Fibroblast of lung (primary cell): ENCODE results near the gene TENM3. TPM values are rescaled to one million over a fixed set of nuclear protein-coding genes. Genes with fewer than 3 reads are reported as not detected.

ENCODE experiments used
- DNase-seq, 2 donors: peaks; one replicate each; pipeline versions ENCODE4 v3.0.0 to v3.0.0-alpha.2; 2010; ENCODE audit warnings: low read depth in 2 of 2
- H2AFZ ChIP-seq: 2 replicates; pipeline ENCODE4 v1.5.1; 2012; ENCODE audit warnings: low read length, control low read depth, inconsistent platforms
- H3K27ac ChIP-seq: 2 replicates; pipeline ENCODE4 v1.5.1; 2011; ENCODE audit warnings: low read length, control low read depth; ENCODE audit not compliant: insufficient read depth
- H3K27me3 ChIP-seq: 2 replicates; pipeline ENCODE4 v1.5.1; 2011; ENCODE audit warnings: mild to moderate bottlenecking, low read length; ENCODE audit not compliant: control insufficient read depth, insufficient read depth
- H3K36me3 ChIP-seq: 2 replicates; pipeline ENCODE4 v1.5.1; 2011; ENCODE audit warnings: low read length; ENCODE audit not compliant: control insufficient read depth, insufficient read depth
- H3K4me1 ChIP-seq: 2 replicates; pipeline ENCODE4 v1.5.1; 2011; ENCODE audit warnings: low read length; ENCODE audit not compliant: control insufficient read depth, insufficient read depth; ENCODE audit errors: extremely low read depth
- H3K4me2 ChIP-seq: 2 replicates; pipeline ENCODE4 v1.5.1; 2011; ENCODE audit warnings: low read length, control low read depth; ENCODE audit not compliant: insufficient read depth; ENCODE audit errors: extremely low read depth
- H3K4me3 ChIP-seq, 4 experiments: fragments of 200-600 bp in 1 of 4; sonication (generic) in 1 of 4; replicated peaks in 1 of 4; 2 replicates each; pipeline ENCODE4 v1.5.1; 2011 to 2016; ENCODE audit warnings: low read length in 4 of 4, low read depth in 3 of 4, mild to moderate bottlenecking in 3 of 4, control low read depth in 2 of 4, inconsistent platforms in 1 of 4, mixed read lengths in 1 of 4; ENCODE audit not compliant: insufficient read depth in 1 of 4; ENCODE audit errors: control extremely low read depth in 1 of 4
- H3K79me2 ChIP-seq: 2 replicates; pipeline ENCODE4 v1.5.1; 2012; ENCODE audit warnings: mild to moderate bottlenecking, low read length, inconsistent platforms; ENCODE audit not compliant: control insufficient read depth, insufficient read depth
- H3K9ac ChIP-seq: 2 replicates; pipeline ENCODE4 v1.5.1; 2011; ENCODE audit warnings: mild to moderate bottlenecking, low read length, control low read depth; ENCODE audit not compliant: insufficient read depth
- H3K9me3 ChIP-seq: 2 replicates; pipeline ENCODE4 v1.5.1; 2012; ENCODE audit warnings: low read depth, low read length; ENCODE audit not compliant: control insufficient read depth, insufficient read depth
- H4K20me1 ChIP-seq: 2 replicates; pipeline ENCODE4 v1.5.1; 2011; ENCODE audit warnings: low read length; ENCODE audit not compliant: control insufficient read depth, insufficient read depth; ENCODE audit errors: extremely low read depth
- CTCF ChIP-seq, 2 donors: IDR thresholded peaks in 1 of 2; conservative IDR thresholded peaks in 1 of 2; 1 replicate in 1 of 2; 2 replicates in 1 of 2; pipeline ENCODE4 v1.5.1; 2011 to 2012; ENCODE audit warnings: low read length in 2 of 2, control low read depth in 1 of 2, inconsistent platforms in 1 of 2, low read depth in 1 of 2, mild to moderate bottlenecking in 1 of 2
- EZH2 ChIP-seq: IDR thresholded peaks from 2 replicates; pipeline ENCODE4 v1.5.1; 2012; ENCODE audit warnings: low read length, control low read depth, mild to moderate bottlenecking; ENCODE audit errors: missing control alignments
- polyA plus RNA-seq, 2 donors: library from polyadenylated mRNA; depleted of rRNA in 1 of 2; stranded (reverse) in 1 of 2; unstranded in 1 of 2; fragments of >200 nt; gene quantifications; 2 replicates each; pipeline ENCODE4 v1.2.1, GENCODE V29; 2011 to 2012; ENCODE audit warnings: missing spikeins in 1 of 2
- total RNA-seq: library from RNA; depleted of rRNA; stranded (reverse); fragments of >200 nt; gene quantifications from 2 replicates; pipeline ENCODE4 v1.2.1, GENCODE V29; 2014

Gene TENM3
- total and polyA plus RNA-seq, 2 donors (not counting 1 experiment from before 2014, with no cell fraction given): 2.7 to 3.6 TPM

- Histone ChIP-seq H3K9ac (no peak overlapping the region), H3K4me3 (no peak overlapping the region), H4K20me1 (no peaks in the 10 kb centered on the region), H3K27ac (no peak overlapping the region), H3K4me1 (no peaks in the 10 kb centered on the region), H3K9me3 (no peaks in the 10 kb centered on the region), H3K27me3 (no peaks in the 10 kb centered on the region), H3K4me2 (no peak overlapping the region), H2AFZ (no peak overlapping the region), H3K79me2 (no peaks in the 10 kb centered on the region), H3K36me3 (no peaks in the 10 kb centered on the region)
- no peak for DNase-seq
- TF ChIP-seq EZH2 (no peak), CTCF (conservative IDR thresholded peaks at IDR 0.05 in 1 of 2, IDR thresholded peaks at IDR 0.05 in 1 of 2; ENCODE audit: low read depth in 1 of 2, low read length in 2 of 2) (no peak)
These were observed 12.4 kb downstream of the TENM3 start for GRCh38 chr4:182255441-182256190.

- no peaks in the 10 kb centered on the region for H3K36me3 ChIP-seq
- H3K27ac ChIP-seq: no peak overlapping the region
- no peak overlapping the region for H3K9ac ChIP-seq
- no peak for DNase-seq
- TF ChIP-seq EZH2: no peak
- TF ChIP-seq CTCF (conservative IDR thresholded peaks at IDR 0.05 in 1 of 2, IDR thresholded peaks at IDR 0.05 in 1 of 2; ENCODE audit: low read depth in 1 of 2, low read length in 2 of 2): no peak
- no peaks in the 10 kb centered on the region for H4K20me1 ChIP-seq
- no peaks in the 10 kb centered on the region for H3K79me2 ChIP-seq
- no peaks in the 10 kb centered on the region for H3K27me3 ChIP-seq
- no peak overlapping the region for H2AFZ ChIP-seq
- no peak overlapping the region for H3K4me3 ChIP-seq
- no peaks in the 10 kb centered on the region for H3K4me1 ChIP-seq
- H3K9me3 ChIP-seq: no peaks in the 10 kb centered on the region
- no peak overlapping the region for H3K4me2 ChIP-seq
These were observed 13.8 kb downstream of the TENM3 start for GRCh38 chr4:182257016-182257415.

GRCh38 chr4:182257503-182257902, 14.3 kb downstream of the TENM3 start:
- Histone ChIP-seq H3K4me2 (no peak overlapping the region), H3K27me3 (no peaks in the 10 kb centered on the region), H3K79me2 (no peaks in the 10 kb centered on the region), H3K9me3 (no peaks in the 10 kb centered on the region), H3K9ac (no peak overlapping the region), H3K4me3 (no peak overlapping the region), H2AFZ (no peak overlapping the region), H4K20me1 (no peaks in the 10 kb centered on the region), H3K27ac (no peak overlapping the region), H3K36me3 (no peaks in the 10 kb centered on the region), H3K4me1 (no peaks in the 10 kb centered on the region)
- DNase-seq: no peak
- TF ChIP-seq EZH2: no peak
- TF ChIP-seq CTCF (conservative IDR thresholded peaks at IDR 0.05 in 1 of 2, IDR thresholded peaks at IDR 0.05 in 1 of 2; ENCODE audit: low read depth in 1 of 2, low read length in 2 of 2): no peak
